ENCODE measurements around the gene ZNF792. TPM values are rescaled to one million over a fixed set of nuclear protein-coding genes. Genes with fewer than 3 reads are reported as not detected.
"Not testable (repeated sequence)": the region's sequence is repeated elsewhere in the genome, so short reads cannot be mapped to it uniquely, and the experiment has no call there.

ZNF792 gene
- total RNA-seq, 4 donors from 2014 or later = 2.8 to 6.7 (median 4.7) TPM

DNA sequence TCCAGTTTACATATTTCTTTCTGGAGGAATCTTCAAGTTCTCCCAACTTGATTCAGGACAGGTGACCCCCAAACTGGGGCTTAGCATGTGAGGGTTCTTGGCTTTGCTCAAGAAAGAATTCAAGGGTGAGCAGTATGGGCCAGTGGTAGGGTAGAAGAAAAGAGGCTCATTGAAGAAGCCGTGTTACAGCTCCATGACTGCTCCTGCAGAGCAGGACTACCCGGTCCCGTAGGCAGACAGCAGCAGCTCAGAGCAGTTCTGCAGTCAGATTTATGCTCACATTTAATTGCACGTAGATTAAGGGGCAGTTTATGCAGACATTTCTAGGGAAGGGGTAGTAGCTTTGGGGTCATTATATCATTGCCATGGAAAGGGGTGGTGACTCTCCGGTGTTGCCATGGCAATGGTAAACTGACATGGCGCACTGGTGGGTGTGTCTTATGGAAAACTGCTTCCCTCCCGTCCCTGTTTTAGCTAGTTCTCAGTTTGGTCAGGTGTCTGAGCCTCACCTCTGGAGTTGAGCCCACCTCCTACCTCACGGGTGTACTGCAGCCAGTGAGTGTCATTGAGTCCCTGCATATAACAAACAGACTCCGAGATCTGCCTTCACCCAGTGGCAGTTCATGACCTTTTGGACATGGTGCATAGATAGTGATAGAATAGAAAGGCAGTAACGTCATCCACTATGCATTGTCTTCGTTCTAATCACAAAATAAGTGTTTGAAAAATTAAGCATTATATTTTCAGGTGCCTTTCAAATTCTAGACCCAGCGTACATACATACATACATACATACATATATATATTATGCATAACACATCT is 16.0 kb upstream of the ZNF792 start:
- no peak overlapping the region for H3K4me3 ChIP-seq (ENCODE audit: low read depth, poor library complexity, severe bottlenecking)
- WGBS, 2 donors = 78 to 79% methylated on average over 12 of the region's 12 CpGs
- intact Hi-C loops (cut with DNase I; ENCODE audit: low total_unique reads) = loop anchor here (5.0 kb wide), 1 partner anchor 32 kb away; no protein-coding TSS in a partner anchor
- TF ChIP-seq, protein P1, sequence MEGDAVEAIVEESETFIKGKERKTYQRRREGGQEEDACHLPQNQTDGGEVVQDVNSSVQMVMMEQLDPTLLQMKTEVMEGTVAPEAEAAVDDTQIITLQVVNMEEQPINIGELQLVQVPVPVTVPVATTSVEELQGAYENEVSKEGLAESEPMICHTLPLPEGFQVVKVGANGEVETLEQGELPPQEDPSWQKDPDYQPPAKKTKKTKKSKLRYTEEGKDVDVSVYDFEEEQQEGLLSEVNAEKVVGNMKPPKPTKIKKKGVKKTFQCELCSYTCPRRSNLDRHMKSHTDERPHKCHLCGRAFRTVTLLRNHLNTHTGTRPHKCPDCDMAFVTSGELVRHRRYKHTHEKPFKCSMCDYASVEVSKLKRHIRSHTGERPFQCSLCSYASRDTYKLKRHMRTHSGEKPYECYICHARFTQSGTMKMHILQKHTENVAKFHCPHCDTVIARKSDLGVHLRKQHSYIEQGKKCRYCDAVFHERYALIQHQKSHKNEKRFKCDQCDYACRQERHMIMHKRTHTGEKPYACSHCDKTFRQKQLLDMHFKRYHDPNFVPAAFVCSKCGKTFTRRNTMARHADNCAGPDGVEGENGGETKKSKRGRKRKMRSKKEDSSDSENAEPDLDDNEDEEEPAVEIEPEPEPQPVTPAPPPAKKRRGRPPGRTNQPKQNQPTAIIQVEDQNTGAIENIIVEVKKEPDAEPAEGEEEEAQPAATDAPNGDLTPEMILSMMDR (IDR thresholded peaks at IDR 0.05) = no peak
- no peak for TF ChIP-seq POLR2A (IDR thresholded peaks at IDR 0.05)
- DNase-seq (ENCODE audit: low spot score in 2 of 2) = no peak

DNA sequence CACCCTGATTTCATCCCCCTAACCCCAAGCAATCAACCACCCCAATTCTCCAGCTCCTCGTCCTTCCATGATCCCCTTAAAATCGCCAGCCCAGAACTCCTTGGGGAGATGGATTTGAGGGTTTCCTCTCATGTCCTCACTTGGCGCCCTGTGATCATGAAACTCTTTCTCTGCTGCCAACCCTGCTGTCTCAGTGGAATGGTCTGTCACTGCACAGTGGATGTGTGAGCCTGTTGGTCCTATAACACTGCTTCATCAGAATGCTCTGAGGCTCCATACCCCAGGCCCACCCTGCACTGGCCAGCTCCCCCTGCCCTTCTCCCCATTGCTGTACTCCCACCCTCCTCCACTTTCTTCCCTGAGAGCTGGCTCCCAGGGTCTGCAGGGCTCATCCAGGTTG is 12.6 kb upstream of the ZNF792 start:
- peak in 1 of 2 donors; percentile 34 for DNase-seq (ENCODE audit: low spot score in 2 of 2)
- no peak overlapping the region for H3K4me3 ChIP-seq (ENCODE audit: low read depth, poor library complexity, severe bottlenecking)
- TF ChIP-seq, protein P1 (IDR thresholded peaks at IDR 0.05) = no peak
- no peak for TF ChIP-seq POLR2A (IDR thresholded peaks at IDR 0.05)
- 88 to 93% methylated on average over 3 of the region's 3 CpGs for WGBS, 2 donors
- intact Hi-C loops (cut with DNase I; ENCODE audit: low total_unique reads) = loop anchor here (5.0 kb wide), 1 partner anchor 36 kb away; no protein-coding TSS in a partner anchor

DNA sequence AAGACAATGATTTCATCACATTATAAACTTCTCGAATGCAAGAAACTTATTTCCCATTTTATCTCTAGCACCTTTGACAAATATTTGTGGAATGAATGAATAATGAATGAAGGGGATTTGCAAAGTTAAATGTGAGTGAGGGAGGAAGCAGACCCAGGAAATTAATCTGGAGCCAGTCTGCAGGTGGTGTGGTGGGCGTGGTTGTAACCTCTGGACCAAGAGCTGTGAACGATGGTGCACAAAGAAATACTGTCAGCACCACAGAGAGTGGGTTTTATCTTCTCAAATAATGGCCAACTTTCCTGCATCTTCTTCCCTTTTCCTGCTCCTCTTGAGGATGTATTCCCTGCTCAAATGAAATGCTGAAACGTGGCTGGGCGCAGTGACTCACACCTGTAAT is 11.0 kb upstream of the ZNF792 start:
- no peak overlapping the region for H3K4me3 ChIP-seq (ENCODE audit: low read depth, poor library complexity, severe bottlenecking)
- no peak for TF ChIP-seq POLR2A (IDR thresholded peaks at IDR 0.05)
- TF ChIP-seq, protein P1 (IDR thresholded peaks at IDR 0.05) = no peak
- WGBS, 2 donors = 66 to 74% methylated on average over 5 of the region's 5 CpGs
- intact Hi-C loops (cut with DNase I; ENCODE audit: low total_unique reads) = loop anchor here (5.0 kb wide), 1 partner anchor 37 kb away; no protein-coding TSS in a partner anchor
- DNase-seq (ENCODE audit: low spot score in 2 of 2) = peak in 1 of 2 donors; percentile 70

DNA sequence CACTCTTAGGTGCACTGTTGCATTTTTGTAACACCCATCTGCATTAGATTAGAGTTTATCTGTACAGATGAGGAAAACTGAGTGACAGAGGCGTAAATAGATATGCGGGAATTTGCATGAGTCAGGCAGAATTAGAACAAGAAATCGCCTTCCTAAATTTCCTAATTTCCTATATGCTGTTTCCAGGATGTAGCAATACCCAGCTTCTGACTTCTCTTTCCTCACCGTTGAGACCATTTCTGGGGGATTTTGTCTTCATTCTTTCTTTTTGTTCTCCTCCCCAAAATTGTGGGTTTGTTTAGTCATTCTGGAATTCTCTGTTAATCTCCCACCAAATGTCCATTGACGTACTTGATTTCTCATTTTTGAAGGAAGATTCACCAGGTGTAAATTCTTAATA is 10.6 kb upstream of the ZNF792 start:
- no peak for DNase-seq (ENCODE audit: low spot score in 2 of 2)
- intact Hi-C loops (cut with DNase I; ENCODE audit: low total_unique reads) = loop anchor here (5.0 kb wide), 1 partner anchor 38 kb away; no protein-coding TSS in a partner anchor
- no peak for TF ChIP-seq POLR2A (IDR thresholded peaks at IDR 0.05)
- WGBS, 2 donors = 59 to 71% methylated on average over 5 of the region's 5 CpGs
- H3K4me3 ChIP-seq (ENCODE audit: low read depth, poor library complexity, severe bottlenecking) = no peak overlapping the region

DNA sequence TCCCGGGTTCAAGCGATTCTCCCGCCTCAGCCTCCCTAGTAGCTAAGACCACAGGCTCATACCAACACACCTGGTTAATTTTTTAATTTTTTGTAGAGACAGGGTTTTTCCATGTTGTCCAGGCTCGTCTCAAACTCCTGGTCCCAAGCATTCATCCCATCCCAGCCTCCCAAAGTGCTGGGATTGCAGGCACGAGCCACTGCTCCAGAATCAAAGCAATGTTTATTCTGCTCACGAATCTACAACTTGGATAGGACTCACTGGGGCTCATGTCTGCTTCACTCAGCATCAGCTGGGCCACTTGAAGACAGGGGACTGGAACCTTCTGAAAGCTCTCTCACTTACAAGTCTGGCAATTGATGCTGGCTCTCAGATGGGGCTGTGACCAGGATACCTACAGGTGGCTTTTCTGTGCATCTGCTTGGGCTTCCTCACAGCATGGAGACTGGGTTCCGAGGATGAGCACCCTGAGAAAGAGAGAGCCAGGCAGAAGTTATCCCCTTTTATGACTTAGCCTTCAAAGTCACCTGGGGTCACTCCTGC is 8.2 kb upstream of the ZNF792 start:
- WGBS, 2 donors = 83 to 84% methylated on average over 7 of the region's 7 CpGs
- H3K4me3 ChIP-seq (ENCODE audit: low read depth, poor library complexity, severe bottlenecking) = no peak overlapping the region
- TF ChIP-seq, protein P1 (IDR thresholded peaks at IDR 0.05) = no peak
- no peak for TF ChIP-seq POLR2A (IDR thresholded peaks at IDR 0.05)
- peak in 1 of 2 donors; percentile 61 for DNase-seq (ENCODE audit: low spot score in 2 of 2)
- intact Hi-C loops (cut with DNase I; ENCODE audit: low total_unique reads) = no loop called here

DNA sequence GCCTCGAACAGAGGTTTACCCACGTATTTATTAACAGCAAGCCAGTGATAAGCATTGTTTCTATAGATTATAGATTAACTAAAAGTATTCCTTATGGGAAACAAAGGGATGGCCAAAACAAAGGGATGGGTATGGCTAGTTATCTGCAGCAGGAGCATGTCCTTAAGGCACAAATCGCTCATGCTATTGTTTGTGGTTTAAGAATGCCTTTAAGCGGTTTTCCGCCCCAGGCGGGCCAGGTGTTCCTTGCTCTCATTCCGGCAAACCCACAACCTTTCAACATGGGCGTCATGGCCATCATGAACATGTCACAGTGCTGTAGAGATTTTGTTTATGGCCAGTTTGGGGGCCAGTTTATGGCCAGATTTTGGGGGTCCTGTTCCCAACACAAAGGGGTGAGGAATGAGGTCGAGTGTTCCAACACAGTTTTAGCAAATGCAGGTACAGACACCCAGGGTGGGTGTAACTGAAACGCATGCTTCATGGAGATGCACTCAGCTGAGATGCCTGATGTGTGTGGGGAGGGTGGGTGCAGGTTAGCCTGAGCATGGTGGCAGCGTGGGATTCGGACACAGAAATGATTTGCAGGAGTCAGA is 6.3 kb upstream of the ZNF792 start:
- peak; percentile 7 to 49 for DNase-seq (ENCODE audit: low spot score in 2 of 2)
- H3K4me3 ChIP-seq (ENCODE audit: low read depth, poor library complexity, severe bottlenecking); intact Hi-C loops (cut with DNase I; ENCODE audit: low total_unique reads): not testable (repeated sequence)
- 87 to 88% methylated on average over 12 of the region's 12 CpGs for WGBS, 2 donors
